Occipital lobe (tissue), 1 donor: ENCODE data around the gene RBBP6. TPM values are rescaled to one million over a fixed set of nuclear protein-coding genes. Genes with fewer than 3 reads are reported as not detected.

Experiments used
- total RNA-seq: library from RNA; depleted of rRNA; stranded (reverse); fragments of >200 nt; gene quantifications from one replicate; pipeline ENCODE4 v1.2.3, GENCODE V29; 2014

RBBP6 gene
- total RNA-seq, 1 donor from 2014 or later, result 47.6 TPM

Other genes with a start within 250 kb of the RBBP6 start
- 68.0 TPM for gene TNRC6A, start 190.1 kb downstream of the RBBP6 start, total RNA-seq